Gastroesophageal sphincter (tissue), 3 donors: ENCODE measurements around the gene USP9X.

ENCODE experiments used
- POLR2A ChIP-seq, 2 donors: fragments of 450-650 bp; IDR thresholded peaks; one replicate each; pipeline ENCODE4 v1.6.1; 2017; ENCODE audit warnings: antibody characterized with exemption in 2 of 2, mild to moderate bottlenecking in 2 of 2, moderate library complexity in 1 of 2
- POLR2AphosphoS5 ChIP-seq: sonication (generic); formaldehyde crosslinking; IDR thresholded peaks from one replicate; pipeline ENCODE4 v1.6.1; 2017; ENCODE audit warnings: antibody characterized with exemption
- TF ChIP-seq, protein P1 (sequence below), 4 experiments: fragments of 200-600 bp in 2 of 4; fragments of 450-650 bp in 2 of 4; sonication (generic) in 1 of 4; IDR thresholded peaks; one replicate each; pipeline ENCODE4 v1.5.1; 2017 to 2019; ENCODE audit warnings: antibody characterized with exemption in 4 of 4, mild to moderate bottlenecking in 2 of 4, moderate library complexity in 2 of 4

DNA sequence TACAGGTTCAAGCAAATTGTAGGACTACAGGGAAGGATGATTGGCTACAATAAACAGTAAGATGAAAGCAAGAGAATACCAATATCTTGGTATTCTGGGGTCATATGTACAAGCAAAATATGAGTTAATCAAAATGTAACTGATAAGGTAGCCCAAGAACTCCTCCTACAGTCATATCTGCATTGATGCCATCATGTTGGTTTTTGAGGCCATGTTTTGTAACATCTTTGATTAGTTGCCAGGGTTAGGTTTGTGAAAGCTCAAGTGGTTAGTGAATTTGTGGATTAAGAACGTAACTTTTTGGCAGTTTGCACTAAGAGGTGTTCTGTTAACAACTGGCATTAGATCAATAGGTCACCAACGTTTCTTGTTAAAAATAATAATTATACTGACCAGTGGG, 59.6 kb downstream of the USP9X start:
- TF ChIP-seq POLR2AphosphoS5 = no peak
- no peak for TF ChIP-seq POLR2A (IDR thresholded peaks at IDR 0.05)
- TF ChIP-seq, protein P1, sequence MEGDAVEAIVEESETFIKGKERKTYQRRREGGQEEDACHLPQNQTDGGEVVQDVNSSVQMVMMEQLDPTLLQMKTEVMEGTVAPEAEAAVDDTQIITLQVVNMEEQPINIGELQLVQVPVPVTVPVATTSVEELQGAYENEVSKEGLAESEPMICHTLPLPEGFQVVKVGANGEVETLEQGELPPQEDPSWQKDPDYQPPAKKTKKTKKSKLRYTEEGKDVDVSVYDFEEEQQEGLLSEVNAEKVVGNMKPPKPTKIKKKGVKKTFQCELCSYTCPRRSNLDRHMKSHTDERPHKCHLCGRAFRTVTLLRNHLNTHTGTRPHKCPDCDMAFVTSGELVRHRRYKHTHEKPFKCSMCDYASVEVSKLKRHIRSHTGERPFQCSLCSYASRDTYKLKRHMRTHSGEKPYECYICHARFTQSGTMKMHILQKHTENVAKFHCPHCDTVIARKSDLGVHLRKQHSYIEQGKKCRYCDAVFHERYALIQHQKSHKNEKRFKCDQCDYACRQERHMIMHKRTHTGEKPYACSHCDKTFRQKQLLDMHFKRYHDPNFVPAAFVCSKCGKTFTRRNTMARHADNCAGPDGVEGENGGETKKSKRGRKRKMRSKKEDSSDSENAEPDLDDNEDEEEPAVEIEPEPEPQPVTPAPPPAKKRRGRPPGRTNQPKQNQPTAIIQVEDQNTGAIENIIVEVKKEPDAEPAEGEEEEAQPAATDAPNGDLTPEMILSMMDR (IDR thresholded peaks at IDR 0.05) = no peak
